Endothelial cell of umbilical vein (primary cell): Measurements from ENCODE around the gene CELF1. TPM values are rescaled to one million over a fixed set of nuclear protein-coding genes. Genes with fewer than 3 reads are reported as not detected.

Experiments
- BruUV-seq: library from RNA; stranded (reverse); fragments of 400-500 nt; replicated peaks from 2 replicates; lab custom pipeline; 2021; lab: Mats Ljungman, UMichigan
- CTCF ChIA-PET: fragments of 300-600, 350-600 bp; sonication (Branson Sonifier 250); formaldehyde crosslinking; loops from one replicate; lab custom pipeline; 2021; ENCODE audit warnings: antibody characterized with exemption, inconsistent platforms; lab: Charles Lee
- POLR2A ChIA-PET: fragments of 300-600, 350-600 bp; sonication (Branson Sonifier 250); formaldehyde crosslinking; loops from one replicate; lab custom pipeline; 2021; ENCODE audit warnings: antibody characterized with exemption, inconsistent platforms; lab: Charles Lee
- DNase-seq: peaks from one replicate; pipeline ENCODE4 v3.0.0-alpha.2; 2011; ENCODE audit warnings: low read depth, low spot score
- FAIRE-seq: peaks from 2 replicates; lab custom pipeline; 2011; peaks lifted over from hg19 to GRCh38; lab: Jason Lieb, UNC
- H2AFZ ChIP-seq: 2 replicates; pipeline ENCODE4 v1.6.0; 2012; ENCODE audit warnings: low read depth, low read length, control low read depth, inconsistent platforms
- H3K27ac ChIP-seq: 2 replicates; pipeline ENCODE4 v1.5.1; 2011; ENCODE audit warnings: low read depth, mild to moderate bottlenecking, control low read depth, low read length, moderate library complexity; ENCODE audit not compliant: insufficient read depth
- H3K27me3 ChIP-seq, 2 experiments: 2 replicates each; pipeline versions ENCODE4 v1.6.0 to v1.6.1; 2011; ENCODE audit warnings: low read length in 2 of 2, mixed read lengths in 1 of 2; ENCODE audit not compliant: control insufficient read depth in 2 of 2, insufficient read depth in 2 of 2
- H3K36me3 ChIP-seq, 2 experiments: 2 replicates in 1 of 2; 3 replicates in 1 of 2; pipeline ENCODE4 v1.5.1; 2011; ENCODE audit warnings: low read length in 2 of 2, mild to moderate bottlenecking in 1 of 2, moderate library complexity in 1 of 2; ENCODE audit not compliant: control insufficient read depth in 2 of 2, insufficient read depth in 2 of 2; ENCODE audit errors: extremely low read depth in 1 of 2
- H3K4me1 ChIP-seq: 3 replicates; pipeline ENCODE4 v1.5.1; 2011; ENCODE audit warnings: mild to moderate bottlenecking, low read length; ENCODE audit not compliant: control insufficient read depth, insufficient read depth; ENCODE audit errors: extremely low read depth
- H3K4me2 ChIP-seq: 2 replicates; pipeline ENCODE4 v1.6.1; 2011; ENCODE audit warnings: low read length, control low read depth, mixed read lengths; ENCODE audit not compliant: insufficient read depth
- H3K4me3 ChIP-seq, 3 experiments: fragments of 200-600 bp in 1 of 3; sonication (generic), shearing (Covaris generic) in 1 of 3; replicated peaks in 1 of 3; 2 replicates each; pipeline ENCODE4 v1.5.1; 2011 to 2016; ENCODE audit warnings: control low read depth in 3 of 3, low read length in 3 of 3, mild to moderate bottlenecking in 2 of 3, inconsistent platforms in 1 of 3, low read depth in 1 of 3, moderate library complexity in 1 of 3; ENCODE audit not compliant: insufficient read depth in 1 of 3
- H3K79me2 ChIP-seq: 2 replicates; pipeline ENCODE4 v1.6.0; 2012; ENCODE audit warnings: low read length, inconsistent platforms; ENCODE audit not compliant: control insufficient read depth, insufficient read depth
- H3K9ac ChIP-seq: replicated peaks from 2 replicates; pipeline ENCODE3; 2011; ENCODE audit warnings: low read length, control low read depth; ENCODE audit not compliant: insufficient read depth; ENCODE audit errors: extremely low read depth
- H3K9me1 ChIP-seq: replicated peaks from 3 replicates; pipeline ENCODE4 v1.6.0; 2011; ENCODE audit warnings: mild to moderate bottlenecking, low read length; ENCODE audit not compliant: control insufficient read depth, insufficient read depth; ENCODE audit errors: extremely low read depth
- H3K9me3 ChIP-seq: replicated peaks from 2 replicates; pipeline ENCODE4 v1.5.1; 2012; ENCODE audit warnings: low read length, inconsistent platforms; ENCODE audit not compliant: control insufficient read depth, insufficient read depth
- H4K20me1 ChIP-seq: replicated peaks from 2 replicates; pipeline ENCODE3; 2011; ENCODE audit warnings: mild to moderate bottlenecking, low read length; ENCODE audit not compliant: control insufficient read depth, insufficient read depth; ENCODE audit errors: extremely low read depth
- EZH2 ChIP-seq: IDR thresholded peaks from 2 replicates; pipeline ENCODE4 v1.6.1; 2012; ENCODE audit warnings: borderline replicate concordance, low read depth, mild to moderate bottlenecking, moderate library complexity, low read length, inconsistent platforms; ENCODE audit not compliant: severe bottlenecking
- FOS ChIP-seq: IDR thresholded peaks from 2 replicates; pipeline ENCODE4 v1.6.1; 2011; ENCODE audit warnings: mild to moderate bottlenecking, low read length, moderate library complexity, borderline replicate concordance; ENCODE audit not compliant: insufficient read depth
- GATA2 ChIP-seq: IDR thresholded peaks from 2 replicates; pipeline ENCODE4 v1.7.0; 2011; ENCODE audit warnings: low read depth, mild to moderate bottlenecking, moderate library complexity, mixed read lengths, low read length; ENCODE audit not compliant: insufficient read length, insufficient read depth
- JUN ChIP-seq: IDR thresholded peaks from 2 replicates; pipeline ENCODE4 v1.6.1; 2011; ENCODE audit warnings: borderline replicate concordance, low read depth; ENCODE audit not compliant: insufficient read length, insufficient read depth
- MYC ChIP-seq: IDR thresholded peaks from one replicate; pipeline ENCODE4 v1.6.1; 2011; ENCODE audit warnings: mild to moderate bottlenecking, low read depth, low read length
- POLR2A ChIP-seq: IDR thresholded peaks from 2 replicates; pipeline ENCODE4 v1.6.1; 2012; ENCODE audit warnings: low read depth, mild to moderate bottlenecking, control low read depth, low read length
- POLR2AphosphoS5 ChIP-seq: IDR thresholded peaks from 2 replicates; pipeline ENCODE4 v1.6.1; 2012; ENCODE audit warnings: low read depth, mild to moderate bottlenecking, control low read depth, low read length, moderate library complexity; ENCODE audit not compliant: insufficient read depth
- dilution Hi-C: fragments of 300-500 bp; cut with MboI; formaldehyde crosslinking; loops from one replicate; pipeline ENCODE4 v1.15.0; 2019; ENCODE audit warnings: low sequenced_read_pairs; ENCODE audit not compliant: extremely low pct_ligation_motif_present
- intact Hi-C: fragments of 100-400 bp; cut with micrococcal nuclease; formaldehyde crosslinking; loops from one replicate; pipeline ENCODE4 v1.10.0; 2022
- polyA plus RNA-seq, 4 experiments: library from polyadenylated mRNA; depleted of rRNA in 3 of 4; stranded (reverse) in 3 of 4; unstranded in 1 of 4; fragments of >200 nt; gene quantifications; 2 replicates each; pipeline versions ENCODE4 v1.2.1 to v1.2.3, GENCODE V29; 2011 to 2012; ENCODE audit warnings: missing spikeins in 1 of 4
- total RNA-seq: library from RNA; stranded (reverse); gene quantifications from 2 replicates; pipeline ENCODE4 v1.2.3, GENCODE V29; 2021
- TF ChIP-seq, protein P1 (sequence below): IDR thresholded peaks from 2 replicates; pipeline ENCODE4 v1.6.1; 2011; ENCODE audit not compliant: insufficient read depth, insufficient read length
- TF ChIP-seq, protein P2 (sequence below), 2 donors: IDR thresholded peaks; 1 replicate in 1 of 2; 2 replicates in 1 of 2; pipeline ENCODE4 v1.5.1; 2011; ENCODE audit warnings: low read length in 2 of 2, mild to moderate bottlenecking in 2 of 2, moderate library complexity in 2 of 2, control low read depth in 1 of 2, inconsistent platforms in 1 of 2, low read depth in 1 of 2; ENCODE audit not compliant: insufficient read depth in 1 of 2; ENCODE audit errors: extremely low read depth in 1 of 2

CELF1 gene
- total and polyA plus RNA-seq, 2 donors (not counting 3 experiments of a cell fraction or from before 2014, with no cell fraction given): 66.3 to 120 TPM

DNA sequence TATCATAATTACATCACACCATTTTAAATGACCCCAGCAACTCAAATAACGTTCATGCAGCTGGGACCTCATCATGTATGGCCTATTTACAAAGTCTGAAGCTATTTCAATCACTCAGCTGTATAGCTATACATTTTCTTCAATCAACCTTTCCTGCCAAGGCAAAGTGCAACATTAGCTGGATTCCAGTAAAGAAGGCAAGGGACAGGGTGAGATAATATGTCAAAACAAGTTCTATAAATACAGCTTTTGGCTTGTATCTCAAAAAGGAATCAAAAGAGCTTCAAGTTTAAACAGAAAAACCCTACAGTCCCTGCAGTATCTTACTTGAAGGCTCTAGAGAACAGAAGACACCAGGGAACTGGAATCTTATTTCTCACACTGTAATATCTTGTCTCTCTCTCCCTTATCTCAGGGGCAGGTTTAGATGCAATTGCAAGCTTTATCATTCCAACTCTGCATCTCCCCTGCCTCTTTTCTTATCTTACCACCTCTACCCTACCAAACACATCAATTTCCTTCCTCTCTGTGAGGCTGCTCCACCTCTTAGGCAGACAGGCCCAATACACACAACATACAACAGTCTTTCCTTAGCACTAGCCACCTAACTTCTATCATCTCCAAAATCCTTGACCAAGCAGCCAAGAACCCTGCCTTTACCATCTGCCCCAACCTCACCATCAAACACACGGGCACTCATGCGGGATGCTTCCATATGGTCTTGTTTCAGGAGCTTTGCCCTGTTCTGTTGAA lies 34.5 kb downstream of the CELF1 start:
- CTCF ChIA-PET: interaction anchor here (0.6 to 1.8 kb wide), 8 partner anchors 9 to 64 kb away, joined by 3 to 5 read pairs (median 3); no protein-coding TSS in a partner anchor
- H3K4me3 ChIP-seq: no peak overlapping the region
- dilution Hi-C loops: no loop called here
- no TSS peak for BruUV-seq
- H3K4me2 ChIP-seq: no peak overlapping the region
- H3K9me3 ChIP-seq: no peaks in the 10 kb centered on the region
- H3K27me3 ChIP-seq: no peaks in the 10 kb centered on the region
- no peaks in the 10 kb centered on the region for H3K9me1 ChIP-seq
- peak; percentile 44 for DNase-seq
- H3K9ac ChIP-seq: no peak overlapping the region
- peaks cover 3% of the 10 kb centered on the region for H4K20me1 ChIP-seq
- H2AFZ ChIP-seq: no peak overlapping the region
- peaks cover 94% of the 10 kb centered on the region for H3K79me2 ChIP-seq
- H3K27ac ChIP-seq: no peak overlapping the region
- intact Hi-C loops: no loop called here
- FAIRE-seq: no peak
- POLR2A ChIA-PET: no interaction called here
- peak; percentile 22 for TF ChIP-seq GATA2
- peak; percentile 36 for TF ChIP-seq POLR2AphosphoS5
- TF ChIP-seq POLR2A: no peak
- peaks cover 26% of the 10 kb centered on the region for H3K4me1 ChIP-seq
- H3K36me3 ChIP-seq: no peaks in the 10 kb centered on the region

DNA sequence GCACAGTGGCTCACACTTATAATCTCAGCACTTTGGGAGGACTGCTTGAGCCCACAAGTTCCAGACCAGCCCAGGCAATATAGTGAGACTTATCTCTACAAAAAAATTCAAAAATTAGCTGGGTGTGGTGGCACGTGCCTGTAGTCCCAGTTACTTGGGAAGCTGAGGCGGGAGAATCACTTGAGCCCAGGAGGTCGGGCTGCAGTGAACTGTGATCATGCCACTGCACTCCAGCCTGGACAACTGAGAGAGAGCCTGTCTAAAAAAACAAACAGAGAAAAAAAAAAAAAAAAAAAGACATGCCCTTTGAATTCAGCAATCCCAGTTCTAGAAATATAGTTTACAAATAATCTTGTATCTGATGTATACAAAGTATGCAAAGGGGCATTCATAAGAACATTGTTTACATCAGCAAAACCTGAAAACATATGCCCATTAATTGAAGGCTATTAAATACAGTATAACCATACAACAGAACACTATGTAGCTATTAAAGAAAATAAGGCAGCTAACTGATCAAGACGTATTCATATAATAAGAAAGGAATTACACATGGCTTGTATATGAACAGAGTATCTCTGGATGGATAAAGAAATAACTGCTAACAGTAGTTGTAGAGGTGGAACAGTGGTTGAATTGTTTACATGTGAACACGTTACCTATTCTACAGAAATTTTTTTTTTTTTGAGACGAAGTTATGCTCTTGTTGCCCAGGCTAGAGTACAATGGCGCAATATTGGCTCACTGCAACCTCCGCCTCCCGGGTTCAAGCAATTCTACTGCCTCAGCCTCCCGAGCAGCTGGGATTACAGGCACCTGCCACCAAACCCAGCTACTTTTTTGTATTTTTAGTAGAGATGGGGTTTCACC lies 35.7 kb downstream of the CELF1 start:
- ChIA-PET POLR2A (no interaction called here), CTCF (interaction anchor here (1.4 to 1.8 kb wide), 4 partner anchors 13 to 63 kb away, joined by 3 to 5 read pairs (median 4); no protein-coding TSS in a partner anchor)
- FAIRE-seq (no peak), DNase-seq (no peak)
- no peaks in the 10 kb centered on the region for H3K9me1 ChIP-seq
- peaks cover 3% of the 10 kb centered on the region for H4K20me1 ChIP-seq
- peaks cover 26% of the 10 kb centered on the region for H3K4me1 ChIP-seq
- peaks cover 93% of the 10 kb centered on the region for H3K79me2 ChIP-seq
- no peaks in the 10 kb centered on the region for H3K36me3 ChIP-seq
- TF ChIP-seq, protein P1, sequence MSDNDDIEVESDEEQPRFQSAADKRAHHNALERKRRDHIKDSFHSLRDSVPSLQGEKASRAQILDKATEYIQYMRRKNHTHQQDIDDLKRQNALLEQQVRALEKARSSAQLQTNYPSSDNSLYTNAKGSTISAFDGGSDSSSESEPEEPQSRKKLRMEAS: no peak
- no peak for TF ChIP-seq FOS
- TF ChIP-seq POLR2A: no peak
- TF ChIP-seq EZH2: no peak
- no peak for TF ChIP-seq POLR2AphosphoS5
- no peak for TF ChIP-seq GATA2
- TF ChIP-seq JUN: no peak
- TF ChIP-seq, protein P2, sequence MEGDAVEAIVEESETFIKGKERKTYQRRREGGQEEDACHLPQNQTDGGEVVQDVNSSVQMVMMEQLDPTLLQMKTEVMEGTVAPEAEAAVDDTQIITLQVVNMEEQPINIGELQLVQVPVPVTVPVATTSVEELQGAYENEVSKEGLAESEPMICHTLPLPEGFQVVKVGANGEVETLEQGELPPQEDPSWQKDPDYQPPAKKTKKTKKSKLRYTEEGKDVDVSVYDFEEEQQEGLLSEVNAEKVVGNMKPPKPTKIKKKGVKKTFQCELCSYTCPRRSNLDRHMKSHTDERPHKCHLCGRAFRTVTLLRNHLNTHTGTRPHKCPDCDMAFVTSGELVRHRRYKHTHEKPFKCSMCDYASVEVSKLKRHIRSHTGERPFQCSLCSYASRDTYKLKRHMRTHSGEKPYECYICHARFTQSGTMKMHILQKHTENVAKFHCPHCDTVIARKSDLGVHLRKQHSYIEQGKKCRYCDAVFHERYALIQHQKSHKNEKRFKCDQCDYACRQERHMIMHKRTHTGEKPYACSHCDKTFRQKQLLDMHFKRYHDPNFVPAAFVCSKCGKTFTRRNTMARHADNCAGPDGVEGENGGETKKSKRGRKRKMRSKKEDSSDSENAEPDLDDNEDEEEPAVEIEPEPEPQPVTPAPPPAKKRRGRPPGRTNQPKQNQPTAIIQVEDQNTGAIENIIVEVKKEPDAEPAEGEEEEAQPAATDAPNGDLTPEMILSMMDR (IDR thresholded peaks at IDR 0.05; ENCODE audit: extremely low read depth in 1 of 2, insufficient read depth in 1 of 2, low read depth in 1 of 2, low read length in 2 of 2): no peak
- TF ChIP-seq MYC: no peak
- H3K27me3 ChIP-seq: no peaks in the 10 kb centered on the region
- no peak overlapping the region for H3K4me3 ChIP-seq
- no peaks in the 10 kb centered on the region for H3K9me3 ChIP-seq
- dilution Hi-C loops (no loop called here), intact Hi-C loops (no loop called here)
- H2AFZ ChIP-seq: no peak overlapping the region
- no peak overlapping the region for H3K27ac ChIP-seq
- no TSS peak for BruUV-seq
- no peak overlapping the region for H3K4me2 ChIP-seq
- H3K9ac ChIP-seq: no peak overlapping the region
